ENCODE measurements around the gene LRRC8C. TPM values are rescaled to one million over a fixed set of nuclear protein-coding genes. Genes with fewer than 3 reads are reported as not detected.

LRRC8C gene
- total RNA-seq, 1 donor from 2014 or later = 20.1 TPM

DNA sequence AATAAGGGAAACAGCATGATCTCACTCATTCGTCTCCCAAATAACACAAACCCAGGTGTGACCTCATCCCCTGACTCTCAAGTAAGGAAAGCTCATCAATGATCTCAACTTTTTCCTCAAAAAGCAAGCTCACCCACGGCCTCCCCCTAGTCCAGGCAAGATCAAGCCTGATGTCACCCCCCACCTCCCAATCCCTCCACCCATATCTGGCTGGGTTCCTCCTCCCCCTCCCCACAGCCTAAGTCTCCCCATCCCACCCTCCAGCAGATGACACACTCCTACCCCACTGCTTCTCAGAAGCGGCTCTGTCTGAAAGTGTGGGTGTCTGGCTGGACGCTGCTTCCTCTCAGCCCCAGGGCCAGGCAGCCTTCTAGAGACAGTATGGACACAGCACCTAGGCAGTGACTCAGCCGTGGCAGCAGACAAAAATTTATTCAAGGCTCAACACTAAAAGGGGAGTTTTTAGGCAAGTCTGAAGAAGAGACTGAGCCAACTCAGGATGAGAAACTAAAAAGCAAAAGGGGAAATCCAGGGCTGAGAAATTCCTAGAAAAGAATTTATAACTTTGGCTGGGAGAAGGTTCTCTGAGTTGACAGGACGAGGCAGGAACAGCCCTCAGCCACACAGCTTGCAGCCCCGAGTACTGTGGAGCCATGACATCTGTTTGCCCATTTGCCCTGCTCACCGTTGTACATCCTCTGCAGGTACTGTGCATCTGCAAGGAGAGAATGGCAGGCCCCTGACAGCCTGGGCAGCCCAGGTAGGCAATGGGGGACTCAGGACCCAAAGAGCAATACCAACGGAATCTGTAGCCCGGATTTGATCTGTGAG lies 106.3 kb downstream of the LRRC8C start:
- TF ChIP-seq, protein P1, sequence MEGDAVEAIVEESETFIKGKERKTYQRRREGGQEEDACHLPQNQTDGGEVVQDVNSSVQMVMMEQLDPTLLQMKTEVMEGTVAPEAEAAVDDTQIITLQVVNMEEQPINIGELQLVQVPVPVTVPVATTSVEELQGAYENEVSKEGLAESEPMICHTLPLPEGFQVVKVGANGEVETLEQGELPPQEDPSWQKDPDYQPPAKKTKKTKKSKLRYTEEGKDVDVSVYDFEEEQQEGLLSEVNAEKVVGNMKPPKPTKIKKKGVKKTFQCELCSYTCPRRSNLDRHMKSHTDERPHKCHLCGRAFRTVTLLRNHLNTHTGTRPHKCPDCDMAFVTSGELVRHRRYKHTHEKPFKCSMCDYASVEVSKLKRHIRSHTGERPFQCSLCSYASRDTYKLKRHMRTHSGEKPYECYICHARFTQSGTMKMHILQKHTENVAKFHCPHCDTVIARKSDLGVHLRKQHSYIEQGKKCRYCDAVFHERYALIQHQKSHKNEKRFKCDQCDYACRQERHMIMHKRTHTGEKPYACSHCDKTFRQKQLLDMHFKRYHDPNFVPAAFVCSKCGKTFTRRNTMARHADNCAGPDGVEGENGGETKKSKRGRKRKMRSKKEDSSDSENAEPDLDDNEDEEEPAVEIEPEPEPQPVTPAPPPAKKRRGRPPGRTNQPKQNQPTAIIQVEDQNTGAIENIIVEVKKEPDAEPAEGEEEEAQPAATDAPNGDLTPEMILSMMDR (IDR thresholded peaks at IDR 0.05; ENCODE audit: unreplicated experiment) = no peak
- no peak for DNase-seq (ENCODE audit: low spot score)
- H3K4me1 Mint-ChIP-seq (ENCODE audit: unreplicated experiment) = no peaks in the 10 kb centered on the region
- no peak overlapping the region for H3K27ac Mint-ChIP-seq (ENCODE audit: unreplicated experiment)
- H3K4me3 Mint-ChIP-seq (ENCODE audit: unreplicated experiment) = no peak overlapping the region
- peaks cover 2% of the 10 kb centered on the region for H3K27me3 Mint-ChIP-seq (ENCODE audit: unreplicated experiment)
- H3K9me3 Mint-ChIP-seq (ENCODE audit: unreplicated experiment) = no peaks in the 10 kb centered on the region
- no peaks in the 10 kb centered on the region for H3K36me3 Mint-ChIP-seq (ENCODE audit: low read depth, unreplicated experiment)

DNA sequence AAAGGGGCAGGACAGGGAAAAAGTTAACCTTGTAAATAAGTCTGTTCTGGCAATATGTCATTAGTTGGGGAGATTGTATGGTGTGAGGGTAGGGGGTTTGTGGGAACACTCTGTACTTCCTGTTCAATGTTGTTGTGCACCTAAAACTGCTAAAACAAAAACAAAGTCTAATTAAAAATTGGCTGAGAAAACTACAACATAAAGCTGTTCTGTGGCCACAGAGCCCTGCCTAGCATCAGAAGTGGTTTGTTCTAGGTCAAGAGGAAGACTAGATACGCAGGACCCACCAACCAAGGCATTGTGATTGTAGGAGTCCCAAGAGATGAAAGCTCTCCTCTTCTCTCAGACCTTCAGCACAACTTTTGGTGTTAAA lies 106.9 kb downstream of the LRRC8C start:
- Mint-ChIP-seq H3K9me3 (ENCODE audit: unreplicated experiment) (no peaks in the 10 kb centered on the region), H3K4me3 (ENCODE audit: unreplicated experiment) (no peak overlapping the region), H3K27me3 (ENCODE audit: unreplicated experiment) (peaks cover 2% of the 10 kb centered on the region), H3K4me1 (ENCODE audit: unreplicated experiment) (no peaks in the 10 kb centered on the region), H3K27ac (ENCODE audit: unreplicated experiment) (no peak overlapping the region), H3K36me3 (ENCODE audit: low read depth, unreplicated experiment) (no peaks in the 10 kb centered on the region)
- no peak for DNase-seq (ENCODE audit: low spot score)
- TF ChIP-seq, protein P1 (IDR thresholded peaks at IDR 0.05; ENCODE audit: unreplicated experiment) = no peak

DNA sequence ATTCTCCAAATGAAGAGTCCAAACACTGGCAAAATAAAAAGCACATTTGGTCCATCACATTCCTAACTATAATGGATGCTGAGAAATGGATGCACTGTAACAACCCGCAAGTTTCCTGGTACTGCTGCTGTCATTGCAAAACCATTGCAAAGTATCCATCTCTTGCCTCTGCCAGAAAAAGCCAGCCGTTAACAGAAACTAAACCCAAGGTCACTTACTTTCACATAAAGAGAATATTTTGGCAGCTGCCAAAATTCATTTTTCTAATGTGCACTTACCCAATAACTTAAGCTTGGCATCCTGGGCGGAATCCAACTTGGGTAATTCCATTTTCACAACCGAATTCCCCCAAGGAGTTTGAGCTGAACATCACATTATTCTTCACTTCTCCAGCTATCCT lies 110.9 kb downstream of the LRRC8C start:
- H3K4me1 Mint-ChIP-seq (ENCODE audit: unreplicated experiment) = no peaks in the 10 kb centered on the region
- DNase-seq (ENCODE audit: low spot score) = no peak
- H3K36me3 Mint-ChIP-seq (ENCODE audit: low read depth, unreplicated experiment) = no peaks in the 10 kb centered on the region
- TF ChIP-seq, protein P1 (IDR thresholded peaks at IDR 0.05; ENCODE audit: unreplicated experiment) = no peak
- no peak overlapping the region for H3K27ac Mint-ChIP-seq (ENCODE audit: unreplicated experiment)
- peaks cover 2% of the 10 kb centered on the region for H3K27me3 Mint-ChIP-seq (ENCODE audit: unreplicated experiment)
- no peaks in the 10 kb centered on the region for H3K9me3 Mint-ChIP-seq (ENCODE audit: unreplicated experiment)
- no peak overlapping the region for H3K4me3 Mint-ChIP-seq (ENCODE audit: unreplicated experiment)

DNA sequence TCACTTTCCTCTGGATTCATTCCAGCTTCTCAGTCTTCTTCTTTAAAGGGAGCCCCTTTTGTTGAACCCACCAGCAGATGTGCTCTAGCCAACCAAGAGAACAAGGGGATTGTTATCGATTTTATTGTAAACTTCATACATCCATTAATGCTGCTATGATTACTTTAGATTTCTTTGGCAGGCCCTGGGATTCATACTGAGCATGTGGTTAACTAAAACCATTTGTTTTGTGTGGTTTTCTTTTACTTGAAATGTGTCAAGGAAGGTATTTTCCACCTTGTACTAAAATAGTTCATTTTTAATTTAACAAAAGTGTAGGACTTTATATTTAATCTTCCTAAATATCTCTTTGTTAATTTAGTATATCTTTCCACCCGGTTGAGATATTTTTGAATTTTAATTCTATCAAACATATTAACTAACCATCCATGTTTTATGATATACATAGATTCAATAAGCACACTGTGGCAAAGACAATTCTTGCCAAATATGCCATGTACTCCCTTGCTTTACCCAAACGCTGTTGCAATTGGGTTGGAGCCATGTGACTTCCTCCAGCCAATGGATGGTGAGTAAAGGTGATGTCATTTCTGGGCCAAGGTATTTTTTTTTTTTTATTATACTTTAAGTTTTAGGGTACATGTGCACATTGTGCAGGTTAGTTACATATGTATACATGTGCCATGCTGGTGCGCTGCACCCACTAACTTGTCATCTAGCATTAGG lies 113.7 kb downstream of the LRRC8C start:
- no peaks in the 10 kb centered on the region for H3K4me1 Mint-ChIP-seq (ENCODE audit: unreplicated experiment)
- no peak overlapping the region for H3K27ac Mint-ChIP-seq (ENCODE audit: unreplicated experiment)
- no peaks in the 10 kb centered on the region for H3K9me3 Mint-ChIP-seq (ENCODE audit: unreplicated experiment)
- no peak overlapping the region for H3K4me3 Mint-ChIP-seq (ENCODE audit: unreplicated experiment)
- no peaks in the 10 kb centered on the region for H3K36me3 Mint-ChIP-seq (ENCODE audit: low read depth, unreplicated experiment)
- TF ChIP-seq, protein P1 (IDR thresholded peaks at IDR 0.05; ENCODE audit: unreplicated experiment) = no peak
- no peak for DNase-seq (ENCODE audit: low spot score)
- peaks cover 2% of the 10 kb centered on the region for H3K27me3 Mint-ChIP-seq (ENCODE audit: unreplicated experiment)

DNA sequence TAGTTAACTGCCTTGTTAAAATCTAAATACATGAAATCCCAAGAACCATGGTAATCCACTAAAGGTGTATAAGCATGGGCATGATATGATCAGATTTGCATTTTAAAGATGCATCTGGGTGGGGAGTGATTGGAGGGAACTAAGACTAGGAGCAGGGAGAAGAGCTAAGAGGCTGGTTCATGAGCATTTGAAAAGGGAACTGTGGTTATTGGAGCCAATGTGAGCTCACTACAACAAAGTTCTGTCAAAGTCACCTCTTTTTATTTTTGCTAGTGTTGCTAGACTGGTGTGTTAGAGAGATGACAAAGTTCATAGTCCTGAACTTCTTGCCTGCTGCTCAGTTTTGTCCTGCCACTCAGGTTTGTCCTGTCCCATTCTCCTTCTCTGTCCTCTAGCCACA lies 120.8 kb downstream of the LRRC8C start:
- Mint-ChIP-seq H3K36me3 (ENCODE audit: low read depth, unreplicated experiment) (no peaks in the 10 kb centered on the region), H3K27me3 (ENCODE audit: unreplicated experiment) (peaks cover 2% of the 10 kb centered on the region), H3K4me3 (ENCODE audit: unreplicated experiment) (no peak overlapping the region), H3K9me3 (ENCODE audit: unreplicated experiment) (no peaks in the 10 kb centered on the region), H3K4me1 (ENCODE audit: unreplicated experiment) (peaks cover 54% of the 10 kb centered on the region), H3K27ac (ENCODE audit: unreplicated experiment) (no peak overlapping the region)
- no peak for DNase-seq (ENCODE audit: low spot score)
- TF ChIP-seq, protein P1 (IDR thresholded peaks at IDR 0.05; ENCODE audit: unreplicated experiment) = no peak

Measured in endothelial cell (in vitro differentiated cells).